SK-N-MC (cell line): ENCODE data around the gene TSR1.

ENCODE experiments used
- DNase-seq: peaks from one replicate; pipeline ENCODE4 v3.0.0-alpha.2; 2011; ENCODE audit warnings: low read depth, low spot score
- H3K27ac ChIP-seq: fragments of 200-600 bp; sonication (generic); 2 replicates; pipeline ENCODE4 v1.5.1; 2016; ENCODE audit warnings: mixed run types
- H3K36me3 ChIP-seq: fragments of 200-600 bp; sonication (generic); 2 replicates; pipeline ENCODE4 v1.6.1; 2017; ENCODE audit warnings: antibody characterized with exemption, low read length, mixed read lengths; ENCODE audit not compliant: insufficient read depth
- H3K4me3 ChIP-seq: fragments of 200-600 bp; sonication (generic); 2 replicates; pipeline ENCODE4 v1.5.1; 2016
- H3K9ac ChIP-seq: fragments of 200-600 bp; sonication (generic); 2 replicates; pipeline ENCODE4 v1.8.0; 2017; ENCODE audit warnings: mixed run types, mixed read lengths; ENCODE audit not compliant: insufficient read length
- H3K9me3 ChIP-seq: fragments of 200-600 bp; sonication (generic); 2 replicates; pipeline ENCODE4 v1.6.1; 2017; ENCODE audit warnings: low read depth, mild to moderate bottlenecking, antibody characterized with exemption, low read length, moderate library complexity, mixed read lengths
- EZH2 ChIP-seq: fragments of 200-600 bp; sonication (generic); IDR thresholded peaks from one replicate; pipeline ENCODE4 v1.6.1; 2017; ENCODE audit warnings: antibody characterized with exemption
- FOXP2 ChIP-seq: optimal IDR thresholded peaks from 2 replicates; pipeline ENCODE3; 2011; ENCODE audit warnings: mild to moderate bottlenecking, moderate library complexity; ENCODE audit not compliant: insufficient read depth; ENCODE audit errors: extremely low read length, control extremely low read depth
- POLR2AphosphoS5 ChIP-seq: IDR thresholded peaks from 2 replicates; pipeline ENCODE4 v1.6.1; 2012; ENCODE audit warnings: mild to moderate bottlenecking, low read depth, low read length, borderline replicate concordance

Gene TSR1

DNA sequence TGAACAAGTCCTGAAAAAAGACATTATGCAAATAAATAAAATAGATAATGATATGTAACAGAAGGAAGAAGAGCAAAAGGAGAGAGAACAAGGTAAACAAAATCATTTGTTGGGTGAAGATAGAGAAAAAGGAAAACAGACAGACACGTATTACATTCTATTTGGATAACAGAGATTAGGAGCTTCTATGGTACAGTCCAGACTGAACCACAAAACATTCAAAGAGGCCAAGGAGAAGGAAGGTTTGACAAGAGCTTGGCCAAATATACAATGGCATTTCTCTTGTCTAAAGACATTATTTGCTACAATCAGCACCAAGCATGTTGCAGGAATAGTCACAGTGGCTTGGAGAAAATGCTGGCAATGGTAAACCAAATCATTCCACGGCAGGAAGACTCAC is 61.8 kb downstream of the TSR1 start:
- TF ChIP-seq POLR2AphosphoS5 (no peak), EZH2 (no peak), FOXP2 (no peak)
- DNase-seq: no peak
- Histone ChIP-seq H3K36me3 (peaks cover 16% of the 10 kb centered on the region; the same call in 1 of the 2 replicates), H3K4me3 (no peak overlapping the region), H3K9me3 (no peaks in the 10 kb centered on the region), H3K9ac (no peak overlapping the region), H3K27ac (no peak overlapping the region)
